ENCODE results near the gene ITGBL1.

Gene ITGBL1

GRCh38 chr13:101623470-101624209, 171.2 kb downstream of the ITGBL1 start:
- in situ Hi-C loops (cut with MboI; ENCODE audit: low sequenced_read_pairs): no loop called here

- in situ Hi-C loops (cut with MboI; ENCODE audit: low sequenced_read_pairs): no loop called here
These were observed 171.9 kb downstream of the ITGBL1 start for GRCh38 chr13:101624210-101624922.

GRCh38 chr13:101624981-101625380, 172.5 kb downstream of the ITGBL1 start:
- in situ Hi-C loops (cut with MboI; ENCODE audit: low sequenced_read_pairs): no loop called here

- in situ Hi-C loops (cut with MboI; ENCODE audit: low sequenced_read_pairs): no loop called here
These were observed 174.6 kb downstream of the ITGBL1 start for GRCh38 chr13:101626925-101627555.

GRCh38 chr13:101627556-101627943, 175.1 kb downstream of the ITGBL1 start:
- in situ Hi-C loops (cut with MboI; ENCODE audit: low sequenced_read_pairs): no loop called here

- in situ Hi-C loops (cut with MboI; ENCODE audit: low sequenced_read_pairs): no loop called here
These were observed 176.4 kb downstream of the ITGBL1 start for GRCh38 chr13:101628900-101629299.

- in situ Hi-C loops (cut with MboI; ENCODE audit: low sequenced_read_pairs): no loop called here
These were observed 178.9 kb downstream of the ITGBL1 start for GRCh38 chr13:101631395-101631794.

- in situ Hi-C loops (cut with MboI; ENCODE audit: low sequenced_read_pairs): no loop called here
These were observed 181.7 kb downstream of the ITGBL1 start for GRCh38 chr13:101634142-101634541.

- in situ Hi-C loops (cut with MboI; ENCODE audit: low sequenced_read_pairs): no loop called here
These were observed 187.2 kb downstream of the ITGBL1 start for GRCh38 chr13:101639711-101640110.

- in situ Hi-C loops (cut with MboI; ENCODE audit: low sequenced_read_pairs): no loop called here
These were observed 188.4 kb downstream of the ITGBL1 start for GRCh38 chr13:101640788-101641400.

- in situ Hi-C loops (cut with MboI; ENCODE audit: low sequenced_read_pairs): no loop called here
These were observed 193.4 kb downstream of the ITGBL1 start for GRCh38 chr13:101645871-101646270.

GRCh38 chr13:101647760-101648159, 195.3 kb downstream of the ITGBL1 start:
- in situ Hi-C loops (cut with MboI; ENCODE audit: low sequenced_read_pairs): no loop called here

GRCh38 chr13:101648766-101649487, 196.5 kb downstream of the ITGBL1 start:
- in situ Hi-C loops (cut with MboI; ENCODE audit: low sequenced_read_pairs): no loop called here

GRCh38 chr13:101649488-101650126, 197.1 kb downstream of the ITGBL1 start:
- in situ Hi-C loops (cut with MboI; ENCODE audit: low sequenced_read_pairs): no loop called here

- in situ Hi-C loops (cut with MboI; ENCODE audit: low sequenced_read_pairs): no loop called here
These were observed 202.4 kb downstream of the ITGBL1 start for GRCh38 chr13:101654883-101655282.

GRCh38 chr13:101655435-101655834, 203.0 kb downstream of the ITGBL1 start:
- in situ Hi-C loops (cut with MboI; ENCODE audit: low sequenced_read_pairs): no loop called here

- in situ Hi-C loops (cut with MboI; ENCODE audit: low sequenced_read_pairs): no loop called here
These were observed 208.2 kb downstream of the ITGBL1 start for GRCh38 chr13:101660711-101661110.

- in situ Hi-C loops (cut with MboI; ENCODE audit: low sequenced_read_pairs): no loop called here
These were observed 209.4 kb downstream of the ITGBL1 start for GRCh38 chr13:101661839-101662238.

- in situ Hi-C loops (cut with MboI; ENCODE audit: low sequenced_read_pairs): no loop called here
These were observed 221.1 kb downstream of the ITGBL1 start for GRCh38 chr13:101673360-101674105.

GRCh38 chr13:101681834-101682233, 229.4 kb downstream of the ITGBL1 start:
- in situ Hi-C loops (cut with MboI; ENCODE audit: low sequenced_read_pairs): no loop called here
